GM12878 (cell line): ENCODE measurements around the gene ADAMTS6. TPM values are rescaled to one million over a fixed set of nuclear protein-coding genes. Genes with fewer than 3 reads are reported as not detected.

Experiments
- ATAC-seq: fragments of 200-7000 bp; cut with Tn5 transposase; 3 replicates; pipeline ENCODE4 v1.9.1; 2020; ENCODE audit warnings: mild to moderate bottlenecking, moderate library complexity
- BruUV-seq: library from RNA; stranded (reverse); fragments of 400-500 nt; replicated peaks from 2 replicates; lab custom pipeline; 2021; lab: Mats Ljungman, UMichigan
- CTCF ChIA-PET: fragments of 300-600 bp; sonication (Branson Sonifier 250); formaldehyde crosslinking; extraction: SDS; loops from one replicate; lab custom pipeline; 2021; ENCODE audit warnings: inconsistent platforms; lab: Yijun Ruan, JAX
- POLR2A ChIA-PET: fragments of 350-600 bp; formaldehyde crosslinking; extraction: SDS; loops from one replicate; lab custom pipeline; 2021; ENCODE audit warnings: inconsistent platforms; lab: Charles Lee
- RAD21 ChIA-PET: fragments of 300-600 bp; sonication (Branson Sonifier 250); formaldehyde crosslinking; loops from one replicate; lab custom pipeline; 2023; ENCODE audit warnings: antibody characterized with exemption; ENCODE audit not compliant: unreplicated experiment; lab: Charles Lee
- SMC1A ChIA-PET: fragments of 300-600 bp; sonication (Branson Sonifier 250); formaldehyde crosslinking; loops from one replicate; lab custom pipeline; 2023; ENCODE audit not compliant: unreplicated experiment, uncharacterized antibody; lab: Charles Lee
- DNase-seq: peaks from one replicate; pipeline ENCODE4 v3.0.0-alpha.2; 2011; ENCODE audit warnings: low read depth, low spot score
- FAIRE-seq: peaks from 3 replicates; lab custom pipeline; 2011; peaks lifted over from hg19 to GRCh38; lab: Jason Lieb, UNC
- H2AFZ ChIP-seq: 2 replicates; pipeline ENCODE4 v1.6.0; 2011; ENCODE audit warnings: low read depth, low read length, control low read depth; ENCODE audit not compliant: control insufficient read depth
- H3K27ac ChIP-seq: 2 replicates; pipeline ENCODE4 v1.5.1; 2011; ENCODE audit warnings: control low read depth; ENCODE audit not compliant: control insufficient read depth, insufficient read depth
- H3K27me3 ChIP-seq, 2 experiments: replicated peaks in 1 of 2; 2 replicates each; pipeline versions ENCODE4 v1.6.0 to v1.6.1; 2011; ENCODE audit warnings: low read length in 1 of 2; ENCODE audit not compliant: control insufficient read depth in 2 of 2, insufficient read depth in 2 of 2
- H3K36me3 ChIP-seq, 2 experiments: 2 replicates each; pipeline ENCODE4 v1.5.1; 2011; ENCODE audit warnings: low read length in 1 of 2; ENCODE audit not compliant: control insufficient read depth in 2 of 2, insufficient read depth in 2 of 2
- H3K4me1 ChIP-seq: 2 replicates; pipeline ENCODE4 v1.6.1; 2011; ENCODE audit warnings: mild to moderate bottlenecking, low read length, moderate library complexity, mixed read lengths; ENCODE audit not compliant: control insufficient read depth, insufficient read depth
- H3K4me2 ChIP-seq: 2 replicates; pipeline ENCODE4 v1.6.0; 2011; ENCODE audit warnings: control low read depth; ENCODE audit not compliant: control insufficient read depth, insufficient read depth
- H3K4me3 ChIP-seq: fragments of 200-600 bp; sonication (generic); 2 replicates; pipeline ENCODE4 v1.5.1; 2016
- H3K79me2 ChIP-seq: 2 replicates; pipeline ENCODE4 v1.6.0; 2011; ENCODE audit warnings: low read length; ENCODE audit not compliant: control insufficient read depth, insufficient read depth
- H3K9ac ChIP-seq: 2 replicates; pipeline ENCODE4 v1.8.0; 2011; ENCODE audit warnings: low read length, control low read depth, mixed read lengths; ENCODE audit not compliant: control insufficient read depth, insufficient read depth
- H3K9me3 ChIP-seq: replicated peaks from 3 replicates; pipeline ENCODE4 v1.5.1; 2011; ENCODE audit warnings: mild to moderate bottlenecking, low read length; ENCODE audit not compliant: control insufficient read depth, insufficient read depth
- H4K20me1 ChIP-seq: 2 replicates; pipeline ENCODE4 v1.6.0; 2011; ENCODE audit not compliant: control insufficient read depth, insufficient read depth
- ATF2 ChIP-seq: IDR thresholded peaks from 2 replicates; pipeline ENCODE4 v1.6.1; 2012; ENCODE audit warnings: low read length, inconsistent platforms
- BCL11A ChIP-seq: IDR thresholded peaks from 2 replicates; pipeline ENCODE4 v1.6.1; 2011; ENCODE audit warnings: low read depth, low read length
- BRCA1 ChIP-seq: IDR thresholded peaks from 2 replicates; pipeline ENCODE4 v1.6.1; 2011; ENCODE audit warnings: low read depth, low read length, improper control_type of control experiment
- EGR1 ChIP-seq, 2 experiments: IDR thresholded peaks; 1 replicate in 1 of 2; 2 replicates in 1 of 2; pipeline ENCODE4 v1.6.1; 2011 to 2012; ENCODE audit warnings: low read depth in 2 of 2, low read length in 2 of 2, borderline replicate concordance in 1 of 2, mild to moderate bottlenecking in 1 of 2, moderate library complexity in 1 of 2
- HDAC2 ChIP-seq: fragments of 200-600 bp; sonication (generic); IDR thresholded peaks from 2 replicates; pipeline ENCODE4 v1.6.1; 2017
- HSF1 ChIP-seq: fragments of 150-350 bp; IDR thresholded peaks from 2 replicates; pipeline ENCODE4 v1.6.1; 2014; ENCODE audit warnings: mild to moderate bottlenecking, low read depth, low read length
- IKZF2 ChIP-seq, 2 experiments: fragments of 450-650 bp; IDR thresholded peaks; 2 replicates each; pipeline ENCODE4 v1.6.1; 2017; ENCODE audit warnings: mild to moderate bottlenecking in 2 of 2, moderate library complexity in 2 of 2
- IRF5 ChIP-seq: fragments of 450-650 bp; IDR thresholded peaks from 2 replicates; pipeline ENCODE4 v1.6.1; 2017; ENCODE audit warnings: borderline replicate concordance
- JUNB ChIP-seq: IDR thresholded peaks from 2 replicates; pipeline ENCODE4 v1.6.1; 2016; ENCODE audit warnings: antibody characterized with exemption, mild to moderate bottlenecking
- MAX ChIP-seq: IDR thresholded peaks from 2 replicates; pipeline ENCODE4 v1.6.1; 2012; ENCODE audit warnings: low read depth, low read length, improper control_type of control experiment
- MTA2 ChIP-seq: fragments of 450-650 bp; IDR thresholded peaks from 2 replicates; pipeline ENCODE4 v1.6.1; 2016; ENCODE audit warnings: low read depth, mild to moderate bottlenecking, moderate library complexity
- NFIC ChIP-seq: IDR thresholded peaks from 2 replicates; pipeline ENCODE4 v1.6.1; 2012; ENCODE audit warnings: low read depth, mild to moderate bottlenecking, inconsistent platforms, low read length, moderate library complexity
- NR2F1 ChIP-seq: fragments of 450-650 bp; conservative IDR thresholded peaks from 2 replicates; pipeline ENCODE4 v1.6.1; 2017; ENCODE audit warnings: mild to moderate bottlenecking
- RUNX3 ChIP-seq: IDR thresholded peaks from 2 replicates; pipeline ENCODE4 v1.6.1; 2012; ENCODE audit warnings: low read length, inconsistent platforms
- ZBED1 ChIP-seq: IDR thresholded peaks from 2 replicates; pipeline ENCODE4 v1.6.1; 2016; ENCODE audit warnings: borderline replicate concordance
- WGBS: methylation state at CpG from one replicate; pipeline ENCODE4 v1.1.6; 2016; ENCODE audit warnings: low lambda C conversion rate; ENCODE audit not compliant: insufficient replicate concordance, insufficient coverage; ENCODE audit errors: missing lambda C conversion rate; 5-methylcytosine and 5-hydroxymethylcytosine counted together
- in situ Hi-C: fragments of 300-500 bp; cut with MboI; formaldehyde crosslinking; loops from 9 replicates; pipeline ENCODE4 v1.14.3; 2018; ENCODE audit warnings: mixed read lengths
- intact Hi-C: fragments of 100-400 bp; cut with micrococcal nuclease; formaldehyde crosslinking; loops from one replicate; pipeline ENCODE4 v1.14.2; 2022; ENCODE audit not compliant: unreplicated experiment
- polyA plus RNA-seq, 11 experiments: library from polyadenylated mRNA; depleted of rRNA in 4 of 11; unstranded in 6 of 11; stranded (reverse) in 5 of 11; fragments of >200 nt; fragmentation: Nextera tagmentation in 4 of 11; fragmentation: Illumina TruSeq in 1 of 11; extraction: Ambion mirVana in 4 of 11; extraction: Trizol in 1 of 11; gene quantifications; 1 replicate in 1 of 11; 2 replicates in 10 of 11; pipeline versions ENCODE4 v1.2.1 to v1.2.3, GENCODE V29; 2011 to 2016; ENCODE audit warnings: inconsistent platforms in 2 of 11, missing spikeins in 2 of 11, low read depth in 1 of 11
- total RNA-seq, 4 experiments: library from RNA; depleted of rRNA in 3 of 4; stranded (reverse); fragments of >200 nt in 3 of 4; fragmentation: Illumina TruSeq in 1 of 4; extraction: Trizol in 1 of 4; gene quantifications; 2 replicates each; pipeline versions ENCODE4 v1.2.1 to v1.2.3, GENCODE V29; 2013 to 2021

ADAMTS6 gene
- total and polyA plus RNA-seq, 10 of the 15 experiments (the other 5 are each of a cell fraction or from before 2014, with no cell fraction given): 1.1 to 12.3 (median 6.5) TPM

GRCh38 chr5:65203746-65204145 is 278.0 kb downstream of the ADAMTS6 start:
- CTCF ChIA-PET: interaction anchor here (0.7 kb wide), 1 partner anchor 34 kb away, joined by 3 read pairs; no protein-coding TSS in a partner anchor

More at GRCh38 chr5:65203746-65204145, 278.0 kb downstream of the ADAMTS6 start:
- no peaks in the 10 kb centered on the region for H3K9me3 ChIP-seq
- BruUV-seq: no TSS peak
- SMC1A ChIA-PET: interaction anchor here (0.9 to 1.8 kb wide), 4 partner anchors 9 to 133 kb away, joined by 3 to 4 read pairs (median 4); no protein-coding TSS in a partner anchor
- H3K27me3 ChIP-seq: no peaks in the 10 kb centered on the region
- intact Hi-C loops (no loop called here), in situ Hi-C loops (no loop called here)
- TF ChIP-seq ZBED1 (no peak), ATF2 (no peak), BCL11A (no peak), IRF5 (no peak), RUNX3 (peak; percentile 40; the same call in 1 of the 2 replicates), MAX (no peak), NFIC (peak; percentile 36; the same call in 1 of the 2 replicates), IKZF2 (IDR thresholded peaks at IDR 0.05) (peak; percentile 24 to 31; a peak in 2 of 4 replicates), NR2F1 (peak; percentile 55), MTA2 (0 out of 2 replicates have a peak, but pooled peaks have one; percentile 19), JUNB (peak; percentile 53), HSF1 (no peak), HDAC2 (no peak), EGR1 (IDR thresholded peaks at IDR 0.05; ENCODE audit: borderline replicate concordance in 1 of 2, low read depth in 2 of 2, low read length in 2 of 2) (no peak), BRCA1 (no peak)
- no peak overlapping the region for H3K27ac ChIP-seq
- WGBS: 0% methylated on average over 1 of the region's 1 CpG
- ATAC-seq (peak; percentile 76), FAIRE-seq (no peak), DNase-seq (no peak)
- no peak overlapping the region for H3K9ac ChIP-seq
- no peaks in the 10 kb centered on the region for H3K4me1 ChIP-seq
- no peaks in the 10 kb centered on the region for H3K36me3 ChIP-seq
- H3K4me3 ChIP-seq: no peak overlapping the region
- H3K4me2 ChIP-seq: no peak overlapping the region
- no peaks in the 10 kb centered on the region for H3K79me2 ChIP-seq
- H4K20me1 ChIP-seq: no peaks in the 10 kb centered on the region
- POLR2A ChIA-PET: no interaction called here
- H2AFZ ChIP-seq: no peak overlapping the region
- RAD21 ChIA-PET: no interaction called here
